Panc1 (cell line): ENCODE measurements around the gene COQ2. TPM values are rescaled to one million over a fixed set of nuclear protein-coding genes. Genes with fewer than 3 reads are reported as not detected.
"Not testable (repeated sequence)": the region's sequence is repeated elsewhere in the genome, so short reads cannot be mapped to it uniquely, and the experiment has no call there.

Source experiments
- ATAC-seq: fragments of 200-7000 bp; cut with Tn5 transposase; 2 replicates; pipeline ENCODE4 v1.9.1; 2020; ENCODE audit warnings: mild to moderate bottlenecking, moderate library complexity
- BruUV-seq: library from RNA; stranded (reverse); fragments of 400-500 nt; replicated peaks from 2 replicates; lab custom pipeline; 2021; lab: Mats Ljungman, UMichigan
- CTCF ChIA-PET: fragments of 300-600 bp; sonication (Branson Sonifier 250); formaldehyde crosslinking; loops from one replicate; lab custom pipeline; 2022; ENCODE audit warnings: antibody characterized with exemption; lab: Charles Lee
- POLR2A ChIA-PET: fragments of 300-600 bp; sonication (Branson Sonifier 250); formaldehyde crosslinking; loops from one replicate; lab custom pipeline; 2022; ENCODE audit warnings: antibody characterized with exemption; lab: Charles Lee
- DNase-seq: peaks from one replicate; pipeline ENCODE4 v3.0.0-alpha.2; 2010; ENCODE audit warnings: low read depth, low spot score
- H3K27ac ChIP-seq: 2 replicates; pipeline ENCODE4 v1.5.1; 2011; ENCODE audit warnings: mild to moderate bottlenecking, low read length, inconsistent platforms
- H3K27me3 ChIP-seq: fragments of 200-500 bp; sonication (Bioruptor generic); 2 replicates; pipeline ENCODE4 v1.6.0; 2014; ENCODE audit warnings: low read length, inconsistent platforms; ENCODE audit not compliant: control insufficient read depth, insufficient read depth
- H3K36me3 ChIP-seq: fragments of 200-500 bp; sonication (Bioruptor generic); 2 replicates; pipeline ENCODE4 v1.5.1; 2014; ENCODE audit warnings: inconsistent platforms, mild to moderate bottlenecking, low read length, moderate library complexity; ENCODE audit not compliant: control insufficient read depth, insufficient read depth
- H3K4me1 ChIP-seq: 2 replicates; pipeline ENCODE4 v1.5.1; 2011; ENCODE audit warnings: inconsistent platforms, mild to moderate bottlenecking, low read length, moderate library complexity; ENCODE audit not compliant: control insufficient read depth, insufficient read depth
- H3K4me3 ChIP-seq, 2 experiments: 2 replicates each; pipeline ENCODE4 v1.5.1; 2011 to 2012; ENCODE audit warnings: low read depth in 2 of 2, low read length in 2 of 2, mild to moderate bottlenecking in 2 of 2, inconsistent platforms in 1 of 2, moderate library complexity in 1 of 2
- H3K9me3 ChIP-seq: fragments of 200-500 bp; sonication (Bioruptor generic); 2 replicates; pipeline ENCODE4 v1.5.1; 2014; ENCODE audit warnings: low read depth, mild to moderate bottlenecking, inconsistent platforms, low read length, moderate library complexity; ENCODE audit not compliant: control insufficient read depth, insufficient read depth
- CTCF ChIP-seq: fragments of 450-650 bp; IDR thresholded peaks from 2 replicates; pipeline ENCODE4 v1.5.1; 2017; ENCODE audit warnings: mild to moderate bottlenecking
- POLR2AphosphoS5 ChIP-seq: IDR thresholded peaks from 2 replicates; pipeline ENCODE4 v1.6.1; 2012; ENCODE audit warnings: mild to moderate bottlenecking, low read depth, low read length, moderate library complexity
- REST ChIP-seq, 2 experiments: IDR thresholded peaks; 2 replicates each; pipeline ENCODE4 v1.6.1; 2011 to 2012; ENCODE audit warnings: low read depth in 2 of 2, control low read depth in 1 of 2, low read length in 1 of 2, mild to moderate bottlenecking in 1 of 2, moderate library complexity in 1 of 2; ENCODE audit not compliant: insufficient read depth in 1 of 2
- SIN3A ChIP-seq: IDR thresholded peaks from 2 replicates; pipeline ENCODE4 v1.6.1; 2012; ENCODE audit warnings: low read depth, mild to moderate bottlenecking, low read length, moderate library complexity, borderline replicate concordance; ENCODE audit not compliant: insufficient read depth
- TCF7L2 ChIP-seq: IDR thresholded peaks from 2 replicates; pipeline ENCODE4 v1.6.1; 2011; ENCODE audit warnings: mild to moderate bottlenecking, low read depth, low read length, inconsistent platforms
- in situ Hi-C: cut with HindIII; loops from 2 replicates; pipeline ENCODE4 v1.10.0; 2016; ENCODE audit warnings: low sequenced_read_pairs, low pct_unique_long_range_greater_than_20kb
- intact Hi-C: fragments of 100-400 bp; cut with micrococcal nuclease; formaldehyde crosslinking; loops from one replicate; pipeline ENCODE4 v1.10.0; 2022; ENCODE audit not compliant: unreplicated experiment
- total RNA-seq: library from RNA; stranded (reverse); gene quantifications from one replicate; pipeline ENCODE4 v1.2.1, GENCODE V29; 2021; ENCODE audit not compliant: unreplicated experiment

COQ2 gene
- total RNA-seq, 1 experiment from 2014 or later, result 28.1 TPM

- Histone ChIP-seq H3K27ac (peak overlapping the region; percentile 17; the same call in 1 of the 2 replicates), H3K9me3 (no peaks in the 10 kb centered on the region), H3K27me3 (no peaks in the 10 kb centered on the region), H3K36me3 (no peaks in the 10 kb centered on the region), H3K4me1 (no peaks in the 10 kb centered on the region), H3K4me3 (no peak overlapping the region)
- ChIA-PET CTCF (no interaction called here), POLR2A (no interaction called here)
- in situ Hi-C loops, result no loop called here
- no TSS peak for BruUV-seq
- ATAC-seq (no peak), DNase-seq (no peak)
- intact Hi-C loops, result no loop called here
- TF ChIP-seq REST (IDR thresholded peaks at IDR 0.05; ENCODE audit: insufficient read depth in 1 of 2, low read depth in 2 of 2, low read length in 1 of 2) (no peak), CTCF (no peak), TCF7L2 (no peak), POLR2AphosphoS5 (no peak), SIN3A (no peak)
These were observed 46.0 kb downstream of the COQ2 start for GRCh38 chr4:83238393-83239248.

GRCh38 chr4:83237591-83237990 lies 47.0 kb downstream of the COQ2 start:
- H3K27me3 ChIP-seq, result no peaks in the 10 kb centered on the region
- no peak for TF ChIP-seq SIN3A
- no peak for TF ChIP-seq POLR2AphosphoS5
- TF ChIP-seq TCF7L2, result no peak
- TF ChIP-seq CTCF, result no peak
- no peak for TF ChIP-seq REST (IDR thresholded peaks at IDR 0.05; ENCODE audit: insufficient read depth in 1 of 2, low read depth in 2 of 2, low read length in 1 of 2)
- in situ Hi-C loops (no loop called here), intact Hi-C loops (no loop called here)
- no peak overlapping the region for H3K27ac ChIP-seq
- no TSS peak for BruUV-seq
- H3K36me3 ChIP-seq, result no peaks in the 10 kb centered on the region
- no peaks in the 10 kb centered on the region for H3K9me3 ChIP-seq
- DNase-seq, result no peak
- CTCF ChIA-PET, result no interaction called here
- POLR2A ChIA-PET, result no interaction called here
- H3K4me3 ChIP-seq, result no peak overlapping the region
- no peaks in the 10 kb centered on the region for H3K4me1 ChIP-seq
- peak; percentile 58 for ATAC-seq

- CTCF ChIA-PET, H3K27ac ChIP-seq, H3K36me3 ChIP-seq, ATAC-seq, DNase-seq, in situ Hi-C loops, H3K9me3 ChIP-seq, POLR2A ChIA-PET, H3K27me3 ChIP-seq, BruUV-seq, H3K4me1 ChIP-seq, intact Hi-C loops, H3K4me3 ChIP-seq: not testable (repeated sequence)
These were observed 48.9 kb downstream of the COQ2 start for GRCh38 chr4:83235645-83236133.
